Mammary epithelial cell (primary cell): ENCODE data around the gene RALGPS1.

ENCODE experiments used
- EZH2 ChIP-seq: IDR thresholded peaks from 2 replicates; pipeline ENCODE4 v1.6.1; 2012; ENCODE audit warnings: low read length, inconsistent platforms, borderline replicate concordance
- TF ChIP-seq, protein P1 (sequence below), 2 donors: IDR thresholded peaks in 1 of 2; conservative IDR thresholded peaks in 1 of 2; 2 replicates each; pipeline ENCODE4 v1.5.1; 2011 to 2012; ENCODE audit warnings: inconsistent platforms in 2 of 2, low read length in 2 of 2, mild to moderate bottlenecking in 2 of 2, control low read depth in 1 of 2, low read depth in 1 of 2; ENCODE audit not compliant: insufficient read depth in 1 of 2; ENCODE audit errors: extremely low read depth in 1 of 2

DNA sequence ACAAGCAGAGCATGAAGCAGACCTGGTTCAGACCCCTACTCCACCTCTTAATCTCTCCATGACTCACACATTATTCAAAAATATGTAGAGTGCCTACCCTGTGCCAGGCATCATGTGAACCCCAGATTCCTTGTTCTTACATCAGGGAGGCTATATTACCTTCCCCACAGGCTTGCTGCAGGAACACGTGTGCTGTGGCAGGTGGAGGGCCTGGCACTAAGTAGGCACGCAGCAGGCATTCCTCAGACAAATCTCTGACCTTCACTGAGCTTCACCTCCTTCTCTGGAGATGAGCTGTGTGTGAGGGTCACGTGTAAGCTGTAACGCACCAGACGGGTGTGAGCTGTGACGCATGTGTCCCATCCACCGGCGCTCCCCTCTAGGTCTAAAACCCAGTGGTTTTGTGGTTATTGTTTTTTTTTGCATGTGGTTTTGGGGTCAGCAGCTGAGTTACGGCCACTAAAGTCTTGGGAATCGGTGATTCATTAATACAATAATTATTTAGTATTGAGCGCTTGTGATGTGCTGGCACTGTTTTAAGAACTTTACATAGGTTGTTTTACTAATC, 177.5 kb downstream of the RALGPS1 start:
- TF ChIP-seq, protein P1, sequence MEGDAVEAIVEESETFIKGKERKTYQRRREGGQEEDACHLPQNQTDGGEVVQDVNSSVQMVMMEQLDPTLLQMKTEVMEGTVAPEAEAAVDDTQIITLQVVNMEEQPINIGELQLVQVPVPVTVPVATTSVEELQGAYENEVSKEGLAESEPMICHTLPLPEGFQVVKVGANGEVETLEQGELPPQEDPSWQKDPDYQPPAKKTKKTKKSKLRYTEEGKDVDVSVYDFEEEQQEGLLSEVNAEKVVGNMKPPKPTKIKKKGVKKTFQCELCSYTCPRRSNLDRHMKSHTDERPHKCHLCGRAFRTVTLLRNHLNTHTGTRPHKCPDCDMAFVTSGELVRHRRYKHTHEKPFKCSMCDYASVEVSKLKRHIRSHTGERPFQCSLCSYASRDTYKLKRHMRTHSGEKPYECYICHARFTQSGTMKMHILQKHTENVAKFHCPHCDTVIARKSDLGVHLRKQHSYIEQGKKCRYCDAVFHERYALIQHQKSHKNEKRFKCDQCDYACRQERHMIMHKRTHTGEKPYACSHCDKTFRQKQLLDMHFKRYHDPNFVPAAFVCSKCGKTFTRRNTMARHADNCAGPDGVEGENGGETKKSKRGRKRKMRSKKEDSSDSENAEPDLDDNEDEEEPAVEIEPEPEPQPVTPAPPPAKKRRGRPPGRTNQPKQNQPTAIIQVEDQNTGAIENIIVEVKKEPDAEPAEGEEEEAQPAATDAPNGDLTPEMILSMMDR (conservative IDR thresholded peaks at IDR 0.05 in 1 of 2, IDR thresholded peaks at IDR 0.05 in 1 of 2; ENCODE audit: extremely low read depth in 1 of 2, insufficient read depth in 1 of 2, low read depth in 1 of 2, low read length in 2 of 2), result no peak
- no peak for TF ChIP-seq EZH2
